ENCODE results near the gene TTF1.

The TTF1 gene

DNA sequence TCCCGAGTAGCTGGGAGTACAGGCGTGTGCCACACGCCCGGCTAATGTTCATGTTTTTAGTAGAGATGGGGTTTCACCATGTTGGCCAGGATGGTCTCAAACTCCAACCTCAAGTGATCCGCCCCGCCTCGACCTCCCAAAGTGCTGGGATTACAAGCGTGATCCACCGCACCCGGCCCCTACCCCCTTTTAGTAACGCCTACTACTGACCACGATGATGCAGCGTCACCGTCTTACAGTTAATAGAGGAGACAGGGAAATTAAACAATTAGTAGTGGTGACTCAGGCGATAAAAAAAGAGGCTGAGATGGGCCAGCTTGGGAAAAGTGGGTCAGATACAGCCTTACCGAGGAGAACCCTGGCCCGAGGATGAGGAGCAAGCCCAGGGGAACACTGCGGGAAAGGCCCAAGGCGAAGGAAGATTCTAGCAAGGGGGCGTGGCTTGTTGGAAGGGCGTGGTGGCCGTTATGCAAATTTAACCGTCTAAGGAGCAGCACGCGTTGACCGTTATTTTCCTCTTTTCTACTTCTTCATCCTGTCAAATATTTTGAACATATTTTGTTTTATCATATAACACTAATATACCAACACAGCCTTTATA, 50.2 kb downstream of the TTF1 start:
- no peak for DNase-seq

DNA sequence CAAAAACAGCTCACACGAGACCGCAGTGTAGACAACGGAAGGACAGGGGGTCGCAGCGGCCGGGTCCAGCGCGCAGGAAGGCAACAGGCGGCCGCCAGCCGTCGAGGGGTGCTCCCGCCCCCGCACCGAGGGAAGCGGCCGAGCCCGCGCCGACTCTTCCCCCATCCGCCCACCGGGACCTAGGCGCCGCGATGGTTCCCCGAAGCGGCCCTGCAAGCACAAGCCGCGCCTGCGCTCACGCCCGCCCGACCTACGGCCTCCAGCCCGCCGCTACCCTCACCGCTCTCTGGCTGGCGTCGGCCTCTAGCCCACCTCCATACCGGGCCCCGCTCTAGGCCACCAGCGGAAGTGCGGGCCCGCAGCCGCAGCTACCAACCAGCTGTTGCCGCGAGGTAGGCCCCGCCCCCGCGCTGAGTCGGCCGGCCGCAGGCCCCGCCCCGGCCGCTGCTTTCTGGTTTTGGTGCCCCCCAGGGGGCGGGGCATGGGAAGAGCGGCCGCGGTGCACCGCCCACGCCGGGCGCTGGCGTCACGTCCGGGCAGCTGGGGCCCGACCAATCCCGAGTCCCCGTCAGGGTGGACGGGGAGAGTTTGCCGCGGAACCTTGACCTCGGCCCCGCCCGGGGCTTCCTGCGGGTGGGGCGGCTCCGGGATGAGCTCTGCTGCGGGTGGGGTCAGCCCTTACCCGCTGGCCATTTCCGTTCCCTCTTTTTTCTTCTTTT, 51.8 kb downstream of the TTF1 start, which contains the start of gene SETX:
TSS of gene SETX (minus strand) at position 350 of the 719 bp plus-strand sequence. CDS start 5,558 bp downstream, outside the sequence.
- DNase-seq: peak; percentile 97

DNA sequence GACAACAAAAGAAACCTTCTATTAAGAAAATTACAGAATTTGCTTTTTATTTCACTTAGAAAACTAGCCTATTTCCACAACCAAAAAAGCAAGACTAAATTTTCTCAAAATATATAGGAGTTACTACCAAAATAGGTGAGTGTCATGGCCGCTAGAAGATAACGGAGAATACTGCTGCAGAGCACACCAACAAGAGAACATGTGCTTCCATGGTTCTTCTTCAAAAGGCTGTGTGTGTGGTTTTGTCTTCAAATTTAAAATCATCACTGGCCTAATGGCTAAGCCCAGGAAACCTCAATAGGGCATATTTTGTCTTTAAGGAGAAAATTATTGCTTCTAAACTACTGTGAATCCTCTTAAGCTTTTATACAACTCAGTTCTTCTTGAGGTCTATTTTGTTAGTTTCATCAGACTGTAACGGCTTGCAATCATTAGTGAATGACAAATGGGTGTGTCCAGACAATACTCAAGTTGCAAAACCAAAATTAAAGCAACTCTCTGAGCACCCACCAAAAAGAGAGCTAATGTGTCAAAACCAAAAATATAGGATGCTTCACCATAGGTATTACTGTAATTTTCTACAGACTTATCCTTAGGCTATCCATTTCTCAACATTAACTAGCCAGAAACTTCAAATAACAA, 55.1 kb downstream of the TTF1 start:
- DNase-seq: no peak

DNA sequence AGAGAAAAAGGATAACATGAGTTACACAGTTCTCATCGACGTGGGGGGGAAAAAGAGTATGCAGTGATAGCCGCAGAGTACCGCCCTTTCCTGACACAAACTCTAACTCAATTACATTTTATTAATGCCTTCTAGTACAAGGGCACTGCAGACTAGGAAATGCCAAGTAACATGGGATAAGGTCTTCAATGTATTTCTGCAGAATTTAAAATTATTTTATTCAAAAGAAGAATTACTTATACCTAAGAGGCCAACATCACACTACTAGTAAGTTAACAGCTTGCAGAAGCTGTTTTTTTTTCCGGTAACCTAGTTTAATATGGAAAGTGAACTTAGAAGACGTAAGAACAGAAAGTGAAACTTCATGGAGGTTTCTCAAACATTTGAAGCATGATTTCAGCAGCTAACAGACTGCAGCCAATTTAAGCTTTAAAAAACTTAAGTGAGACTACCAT, 55.8 kb downstream of the TTF1 start:
- peak in 1 of 2 experiments; percentile 22 for DNase-seq

DNA sequence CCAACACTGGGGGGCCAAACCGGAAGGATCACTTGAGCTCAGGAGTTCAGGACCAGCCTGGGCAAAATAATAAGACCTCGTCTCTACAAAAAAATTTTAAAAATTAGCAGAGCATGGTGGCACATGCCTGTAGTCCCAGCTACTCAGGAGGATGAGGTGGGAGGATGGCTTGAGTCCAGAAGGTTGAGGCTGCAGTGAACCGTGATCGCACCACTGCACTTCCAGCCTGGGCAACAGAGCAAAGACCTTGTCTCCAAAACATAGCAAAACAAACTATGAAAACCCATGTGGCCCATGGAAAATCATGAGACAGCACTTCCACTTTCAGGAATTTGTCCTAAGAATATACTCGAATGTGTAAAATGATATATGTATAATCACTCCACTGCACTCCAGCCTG, 58.0 kb downstream of the TTF1 start:
- no peak for DNase-seq

DNA sequence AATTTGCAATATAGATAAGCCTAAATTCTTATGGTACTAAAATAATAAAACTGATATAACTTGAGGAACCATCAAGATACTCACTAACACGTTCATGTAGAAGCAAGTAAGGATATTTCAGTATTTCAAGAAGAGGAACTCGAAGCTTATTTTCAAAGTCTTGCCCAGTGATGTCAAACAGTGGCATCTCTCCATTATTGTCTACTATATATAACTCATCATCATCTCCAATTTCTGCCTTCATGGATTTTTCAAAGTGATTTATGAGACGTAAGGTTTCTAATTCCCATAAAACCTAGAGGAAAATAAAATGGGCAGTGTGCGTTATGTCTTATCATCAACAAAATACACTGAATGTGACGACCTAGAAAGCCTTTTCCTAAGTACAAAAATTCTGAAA, 60.5 kb downstream of the TTF1 start:
- DNase-seq: no peak

DNA sequence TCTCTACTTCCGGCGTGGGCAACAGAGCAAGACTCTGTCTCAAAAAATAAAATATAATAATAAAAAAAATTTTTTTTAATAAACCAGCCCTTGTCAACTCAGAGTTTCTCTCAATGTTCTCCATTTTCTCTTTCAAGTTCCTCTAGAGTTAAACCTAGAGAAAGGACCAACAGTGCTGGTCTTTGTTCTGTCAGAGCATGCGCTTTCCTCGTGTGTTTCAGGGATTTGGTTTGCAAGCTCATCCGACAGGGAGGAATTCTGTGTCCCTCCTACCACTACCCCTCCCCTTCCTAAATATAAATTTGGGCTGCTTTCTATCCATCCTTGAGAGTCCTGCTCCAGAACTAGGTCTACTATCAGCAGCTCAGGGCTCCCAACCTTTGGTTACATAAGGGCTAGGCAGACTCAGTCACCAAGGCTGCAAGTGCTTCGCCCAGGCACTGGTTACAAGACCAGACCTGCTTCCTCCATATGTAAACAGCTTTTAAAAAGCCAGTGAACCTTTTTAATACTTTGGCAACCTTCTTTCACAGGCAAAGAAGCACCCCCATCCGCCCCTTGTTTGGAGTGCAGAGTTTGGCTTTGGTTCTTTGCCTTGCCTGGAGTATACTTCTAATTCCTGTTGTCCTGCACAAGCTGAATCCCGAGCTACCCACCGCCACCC, 65.3 kb downstream of the TTF1 start:
- DNase-seq: no peak

DNA sequence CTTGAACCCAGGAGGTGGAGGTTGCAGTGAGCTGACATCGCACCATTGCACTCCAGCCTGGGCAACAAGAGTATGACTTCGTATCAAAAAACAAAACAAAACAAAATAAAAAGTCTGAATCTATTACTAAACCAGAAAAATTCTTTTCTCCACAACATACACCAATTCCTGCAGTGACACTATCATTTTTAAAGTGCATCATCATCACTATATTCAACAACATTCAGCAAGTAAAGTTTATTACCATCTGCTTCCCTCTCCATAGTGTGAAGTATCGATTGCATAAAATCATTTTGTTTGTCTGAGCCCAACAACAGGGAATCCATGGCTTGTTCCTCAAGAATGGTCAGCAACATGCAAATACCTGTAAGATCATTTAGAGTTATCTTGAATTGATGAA, 72.3 kb downstream of the TTF1 start:
- DNase-seq: no peak

DNA sequence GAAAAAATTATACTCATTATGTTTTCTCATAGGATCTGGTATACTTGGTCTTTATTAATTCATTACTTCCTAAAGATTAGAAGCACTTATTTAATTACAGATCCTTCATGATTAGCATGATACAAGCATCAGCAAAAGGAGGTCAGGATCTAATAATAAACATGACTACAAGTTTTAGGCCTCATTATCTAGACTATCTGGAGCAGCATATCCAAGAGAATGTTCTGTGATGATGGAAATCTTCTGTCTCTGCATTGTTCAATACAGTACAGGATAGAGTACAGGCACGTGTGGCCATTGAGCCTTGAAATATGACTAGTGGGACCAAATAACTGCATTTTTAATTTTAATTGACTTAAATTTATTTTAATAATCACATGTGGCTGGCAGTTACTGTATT, 73.1 kb downstream of the TTF1 start:
- DNase-seq: no peak

DNA sequence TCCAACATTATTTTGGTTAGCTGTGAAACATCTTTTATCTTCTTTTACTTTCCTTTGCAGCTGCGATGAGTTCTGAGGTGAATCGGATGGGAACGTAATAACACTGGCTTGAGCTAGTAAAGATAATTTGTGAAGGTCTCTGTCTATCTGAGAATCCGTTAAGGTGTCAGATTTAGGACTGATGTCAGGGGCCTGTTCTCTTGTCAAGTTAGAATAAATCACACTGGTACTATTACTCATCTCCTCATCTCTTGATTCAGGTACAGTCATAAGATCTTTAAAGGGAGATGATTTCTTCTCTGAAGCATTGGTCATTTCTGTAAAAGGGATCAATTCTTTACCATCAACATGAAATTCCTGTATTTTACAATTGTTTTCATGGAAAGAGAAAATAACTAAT, 78.1 kb downstream of the TTF1 start:
- no peak for DNase-seq

DNA sequence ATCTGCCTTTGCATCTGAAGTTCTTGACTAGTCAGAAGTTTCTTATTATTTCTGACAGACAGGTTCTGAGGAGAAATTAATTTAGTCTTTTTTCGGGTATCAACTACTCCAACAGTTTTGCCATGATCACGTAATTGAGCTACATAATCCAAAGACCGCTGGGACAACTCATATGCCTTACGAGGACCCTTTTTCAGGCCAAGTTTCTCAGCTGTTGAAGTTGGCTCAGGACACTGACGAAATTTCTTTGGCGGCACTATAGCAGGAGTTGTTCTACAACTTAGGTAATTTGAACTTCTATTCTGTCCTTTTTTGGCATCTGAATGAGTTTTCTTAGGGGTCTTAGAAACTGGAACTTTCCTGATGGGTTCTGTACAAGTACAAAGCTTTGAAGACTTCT, 79.1 kb downstream of the TTF1 start:
- DNase-seq: no peak

Data from activated CD4-positive, alpha-beta T cell treated with anti-CD3 and anti-CD28 coated beads, Interleukin-2, amount 50 U/mL, for 48 hours (primary cell).